HepG2 (cell line): ENCODE measurements around the gene SAPCD2. TPM values are rescaled to one million over a fixed set of nuclear protein-coding genes. Genes with fewer than 3 reads are reported as not detected.

Experiments
- FOXJ3 ChIP-seq: sonication (generic); formaldehyde crosslinking; IDR thresholded peaks from 2 replicates; pipeline ENCODE4 v1.4.0; 2020; ENCODE audit warnings: missing genetic modification reagents, mild to moderate bottlenecking, borderline replicate concordance
- GPBP1L1 ChIP-seq: sonication (generic); formaldehyde crosslinking; IDR thresholded peaks from 2 replicates; pipeline ENCODE4 v1.5.0; 2020; ENCODE audit warnings: mild to moderate bottlenecking, missing genetic modification reagents
- GRHL1 ChIP-seq: sonication (generic); formaldehyde crosslinking; conservative IDR thresholded peaks from 2 replicates; pipeline ENCODE4 v1.8.0; 2022; ENCODE audit warnings: missing genetic modification reagents
- HIC2 ChIP-seq: sonication (generic); formaldehyde crosslinking; IDR thresholded peaks from 2 replicates; pipeline ENCODE4 v1.9.0; 2022; ENCODE audit warnings: low read depth, missing genetic modification reagents
- KLF16 ChIP-seq, 2 experiments: sonication (generic) in 1 of 2; formaldehyde crosslinking in 1 of 2; IDR thresholded peaks; 2 replicates each; pipeline versions ENCODE4 v1.6.1 to v1.8.0; 2016 to 2023; ENCODE audit warnings: missing genetic modification reagents in 2 of 2, missing compliant biosample characterization in 1 of 2
- NFYB ChIP-seq: sonication (generic); formaldehyde crosslinking; IDR thresholded peaks from 2 replicates; pipeline ENCODE4 v1.4.0; 2020; ENCODE audit warnings: missing genetic modification reagents
- NONO ChIP-seq, 2 experiments: fragments of 450-650 bp in 1 of 2; sonication (generic) in 1 of 2; formaldehyde crosslinking in 1 of 2; IDR thresholded peaks in 1 of 2; conservative IDR thresholded peaks in 1 of 2; 2 replicates each; pipeline versions ENCODE4 v1.6.1 to v1.8.0; 2017 to 2022; ENCODE audit warnings: mild to moderate bottlenecking in 1 of 2, missing genetic modification reagents in 1 of 2, moderate library complexity in 1 of 2
- PHF21A ChIP-seq: sonication (generic); formaldehyde crosslinking; IDR thresholded peaks from 2 replicates; pipeline ENCODE4 v1.5.0; 2020; ENCODE audit warnings: mild to moderate bottlenecking, missing genetic modification reagents
- TBX3 ChIP-seq: fragments of 450-650 bp; IDR thresholded peaks from 2 replicates; pipeline ENCODE4 v1.6.1; 2017; ENCODE audit warnings: antibody characterized with exemption, mild to moderate bottlenecking, inconsistent platforms, borderline replicate concordance
- TFAP4 ChIP-seq: sonication (generic); IDR thresholded peaks from 2 replicates; pipeline ENCODE4 v1.6.1; 2016; ENCODE audit warnings: low read depth, borderline replicate concordance
- ZNF230 ChIP-seq: sonication (generic); formaldehyde crosslinking; IDR thresholded peaks from 2 replicates; pipeline ENCODE4 v1.4.0; 2020; ENCODE audit warnings: mild to moderate bottlenecking, missing genetic modification reagents
- ZNF609 ChIP-seq: sonication (generic); formaldehyde crosslinking; IDR thresholded peaks from 2 replicates; pipeline ENCODE4 v1.4.0; 2020; ENCODE audit warnings: mild to moderate bottlenecking, missing genetic modification reagents, borderline replicate concordance
- ZNF691 ChIP-seq: sonication (generic); formaldehyde crosslinking; IDR thresholded peaks from 2 replicates; pipeline ENCODE4 v1.4.0; 2020; ENCODE audit warnings: missing genetic modification reagents, low read depth, mild to moderate bottlenecking, borderline replicate concordance
- ZNF768 ChIP-seq: sonication (generic); formaldehyde crosslinking; IDR thresholded peaks from 2 replicates; pipeline ENCODE4 v1.4.0; 2020; ENCODE audit warnings: missing genetic modification reagents
- ZNF780A ChIP-seq: sonication (generic); formaldehyde crosslinking; IDR thresholded peaks from 2 replicates; pipeline ENCODE4 v1.8.0; 2022; ENCODE audit warnings: mild to moderate bottlenecking, missing genetic modification reagents, moderate library complexity
- polyA plus RNA-seq, 8 experiments: library from polyadenylated mRNA; depleted of rRNA in 3 of 8; stranded (reverse) in 7 of 8; unstranded in 1 of 8; fragments of >200 nt; fragmentation: Illumina TruSeq in 4 of 8; extraction: Trizol in 4 of 8; gene quantifications; 2 replicates each; pipeline versions ENCODE4 v1.2.1 to v1.2.3, GENCODE V29; 2011 to 2016; ENCODE audit warnings: low read depth in 4 of 8, missing spikeins in 1 of 8, mixed read lengths in 1 of 8; ENCODE audit not compliant: insufficient read depth in 1 of 8
- total RNA-seq, 5 experiments: library from RNA; depleted of rRNA; stranded (reverse); fragments of >200 nt; fragmentation: Illumina TruSeq; extraction: Trizol; gene quantifications; 2 replicates each; pipeline ENCODE4 v1.2.3, GENCODE V29; 2016; ENCODE audit warnings: low read depth in 1 of 5

Gene SAPCD2
- total and polyA plus RNA-seq, 2 of the 13 experiments (the other 11 are each of a cell fraction or from before 2014, with no cell fraction given) = 21.9 to 42.8 TPM

- TF ChIP-seq ZNF609 (CRISPR knock-in tag) (no peak; the same call in 1 of the 2 replicates), GRHL1 (CRISPR knock-in tag) (no peak), ZNF780A (CRISPR knock-in tag) (no peak), FOXJ3 (CRISPR knock-in tag) (0 out of 2 replicates have a peak, but pooled peaks have one; percentile 18), ZNF230 (CRISPR knock-in tag) (no peak), PHF21A (0 out of 2 replicates have a peak, but pooled peaks have one; percentile 44), ZNF768 (peak; percentile 43; the same call in 1 of the 2 replicates), HIC2 (CRISPR knock-in tag) (no peak), TFAP4 (peak; percentile 36; the same call in 1 of the 2 replicates), NONO (IDR thresholded peaks at IDR 0.05) (no peak), NONO (CRISPR knock-in tag; conservative IDR thresholded peaks at IDR 0.05) (peak; percentile 67), ZNF691 (CRISPR knock-in tag) (0 out of 2 replicates have a peak, but pooled peaks have one; percentile 49), KLF16 (CRISPR knock-in tag; IDR thresholded peaks at IDR 0.05) (no peak), NFYB (CRISPR knock-in tag) (no peak), GPBP1L1 (CRISPR knock-in tag) (no peak), TBX3 (no peak)
Measured at GRCh38 chr9:137111788-137112563, 41.6 kb upstream of the SAPCD2 start (continued).
